CD8-positive, alpha-beta memory T cell (primary cell): ENCODE data around the gene HSF5. TPM values are rescaled to one million over a fixed set of nuclear protein-coding genes. Genes with fewer than 3 reads are reported as not detected.

Experiments used
- CTCF ChIA-PET: fragments of 350-600 bp; sonication (Branson Sonifier 250); formaldehyde crosslinking; loops from one replicate; lab custom pipeline; 2021; ENCODE audit warnings: antibody characterized with exemption; lab: Charles Lee
- POLR2A ChIA-PET: fragments of 350-600 bp; sonication (Branson Sonifier 250); formaldehyde crosslinking; loops from one replicate; lab custom pipeline; 2021; ENCODE audit warnings: antibody characterized with exemption; lab: Charles Lee
- DNase-seq, 5 donors: peaks; one replicate each; pipeline versions ENCODE4 v3.0.0 to v3.0.0-alpha.2; 2020 to 2022; ENCODE audit warnings: mixed read lengths in 1 of 5
- H3K27ac ChIP-seq: one replicate; pipeline ENCODE4 v1.7.0; 2013; ENCODE audit warnings: low read depth, mild to moderate bottlenecking, low read length, moderate library complexity
- H3K27me3 ChIP-seq: 2 replicates; pipeline ENCODE4 v1.7.0; 2013; ENCODE audit warnings: low read length, mild to moderate bottlenecking; ENCODE audit not compliant: insufficient read depth, poor library complexity, severe bottlenecking
- H3K36me3 ChIP-seq: 2 replicates; pipeline ENCODE4 v1.7.0; 2013; ENCODE audit warnings: mild to moderate bottlenecking, low read length, moderate library complexity; ENCODE audit not compliant: insufficient read depth
- H3K4me1 ChIP-seq: 2 replicates; pipeline ENCODE4 v1.7.0; 2013; ENCODE audit warnings: mild to moderate bottlenecking, low read length, moderate library complexity; ENCODE audit not compliant: insufficient read depth
- H3K4me3 ChIP-seq: 2 replicates; pipeline ENCODE4 v1.7.0; 2013; ENCODE audit warnings: mild to moderate bottlenecking, low read length
- H3K9me3 ChIP-seq: 2 replicates; pipeline ENCODE4 v1.7.0; 2013; ENCODE audit warnings: mild to moderate bottlenecking, low read length
- H3K27ac Mint-ChIP-seq, 8 donors: one replicate each; pipeline ENCODE4 v1.8.0; 2020 to 2021; ENCODE audit warnings: mixed read lengths in 8 of 8, mild to moderate bottlenecking in 6 of 8, inconsistent platforms in 3 of 8, moderate library complexity in 3 of 8
- H3K27me3 Mint-ChIP-seq, 2 donors: one replicate each; pipeline ENCODE4 v1.8.0; 2020 to 2021; ENCODE audit warnings: mixed read lengths in 2 of 2, mild to moderate bottlenecking in 1 of 2, moderate library complexity in 1 of 2
- H3K36me3 Mint-ChIP-seq, 3 donors: one replicate each; pipeline ENCODE4 v1.8.0; 2020 to 2021; ENCODE audit warnings: mixed read lengths in 3 of 3, inconsistent platforms in 1 of 3, mild to moderate bottlenecking in 1 of 3
- H3K4me1 Mint-ChIP-seq, 3 donors: one replicate each; pipeline ENCODE4 v1.8.0; 2020 to 2021; ENCODE audit warnings: mixed read lengths in 3 of 3, inconsistent platforms in 1 of 3, mild to moderate bottlenecking in 1 of 3
- H3K4me3 Mint-ChIP-seq, 7 donors: one replicate each; pipeline ENCODE4 v1.8.0; 2020 to 2021; ENCODE audit warnings: mixed read lengths in 7 of 7, mild to moderate bottlenecking in 6 of 7, moderate library complexity in 4 of 7, inconsistent platforms in 2 of 7
- H3K9me3 Mint-ChIP-seq, 5 donors: one replicate each; pipeline ENCODE4 v1.8.0; 2020 to 2022; ENCODE audit warnings: mixed read lengths in 5 of 5, mild to moderate bottlenecking in 3 of 5, moderate library complexity in 2 of 5, inconsistent platforms in 1 of 5
- polyA plus RNA-seq: library from polyadenylated mRNA; unstranded; fragments of 300-500 nt; fragmentation: Illumina TruSeq; gene quantifications from one replicate; pipeline ENCODE4 v1.2.3, GENCODE V29; 2021
- total RNA-seq, 2 experiments: library from RNA; stranded (reverse); gene quantifications; one replicate each; pipeline ENCODE4 v1.2.3, GENCODE V29; 2021

Gene HSF5
- total and polyA plus RNA-seq, 3 experiments from 2014 or later, result 0.76 to 5.5 (median 5.4) TPM

- Mint-ChIP-seq H3K36me3 (peaks cover 0 to 16% (median 7%) of the 10 kb centered on the region in 3 donors), H3K27me3 (no peaks in the 10 kb centered on the region), H3K4me1 (no peaks in the 10 kb centered on the region), H3K27ac (no peak overlapping the region), H3K9me3 (no peaks in the 10 kb centered on the region), H3K4me3 (no peak overlapping the region)
- POLR2A ChIA-PET, result no interaction called here
- Histone ChIP-seq H3K27me3 (no peaks in the 10 kb centered on the region), H3K4me1 (no peaks in the 10 kb centered on the region), H3K27ac (no peak overlapping the region), H3K36me3 (no peaks in the 10 kb centered on the region), H3K9me3 (no peaks in the 10 kb centered on the region), H3K4me3 (no peak overlapping the region)
- CTCF ChIA-PET, result no interaction called here
- no peak for DNase-seq
Measured at GRCh38 chr17:58476812-58477211, 11.4 kb downstream of the HSF5 start.

GRCh38 chr17:58475985-58476384 is 12.2 kb downstream of the HSF5 start:
- Histone ChIP-seq H3K4me1 (no peaks in the 10 kb centered on the region), H3K4me3 (no peak overlapping the region), H3K9me3 (no peaks in the 10 kb centered on the region), H3K27me3 (no peaks in the 10 kb centered on the region), H3K27ac (no peak overlapping the region), H3K36me3 (no peaks in the 10 kb centered on the region)
- no peaks in the 10 kb centered on the region for H3K4me1 Mint-ChIP-seq
- POLR2A ChIA-PET, result no interaction called here
- no peaks in the 10 kb centered on the region for H3K27me3 Mint-ChIP-seq
- H3K4me3 Mint-ChIP-seq, result no peak overlapping the region
- peaks cover 0 to 14% (median 7%) of the 10 kb centered on the region in 3 donors for H3K36me3 Mint-ChIP-seq
- CTCF ChIA-PET, result no interaction called here
- H3K27ac Mint-ChIP-seq, result peak overlapping the region in 1 of 8 donors; percentile 14
- H3K9me3 Mint-ChIP-seq, result no peaks in the 10 kb centered on the region
- no peak for DNase-seq

- Histone ChIP-seq H3K4me3 (no peak overlapping the region), H3K36me3 (no peaks in the 10 kb centered on the region), H3K4me1 (no peaks in the 10 kb centered on the region), H3K27ac (no peak overlapping the region), H3K27me3 (no peaks in the 10 kb centered on the region), H3K9me3 (no peaks in the 10 kb centered on the region)
- H3K36me3 Mint-ChIP-seq, result no peaks in the 10 kb centered on the region
- ChIA-PET POLR2A (no interaction called here), CTCF (no interaction called here)
- no peak for DNase-seq
- no peak overlapping the region for H3K27ac Mint-ChIP-seq
- no peaks in the 10 kb centered on the region for H3K9me3 Mint-ChIP-seq
- no peak overlapping the region for H3K4me3 Mint-ChIP-seq
- no peaks in the 10 kb centered on the region for H3K27me3 Mint-ChIP-seq
- H3K4me1 Mint-ChIP-seq, result no peaks in the 10 kb centered on the region
Measured at GRCh38 chr17:58470356-58470755, 17.9 kb downstream of the HSF5 start.

GRCh38 chr17:58468944-58469343 is 19.3 kb downstream of the HSF5 start:
- CTCF ChIA-PET, result no interaction called here
- Mint-ChIP-seq H3K27me3 (no peaks in the 10 kb centered on the region), H3K36me3 (no peaks in the 10 kb centered on the region), H3K4me3 (no peak overlapping the region), H3K4me1 (no peaks in the 10 kb centered on the region), H3K9me3 (no peaks in the 10 kb centered on the region), H3K27ac (no peak overlapping the region)
- Histone ChIP-seq H3K27ac (no peak overlapping the region), H3K36me3 (no peaks in the 10 kb centered on the region), H3K27me3 (no peaks in the 10 kb centered on the region), H3K4me3 (no peak overlapping the region), H3K9me3 (no peaks in the 10 kb centered on the region), H3K4me1 (no peaks in the 10 kb centered on the region)
- DNase-seq, result no peak
- POLR2A ChIA-PET, result no interaction called here

GRCh38 chr17:58455491-58455890 is 32.7 kb downstream of the HSF5 start:
- no peak overlapping the region for H3K4me3 ChIP-seq
- no peaks in the 10 kb centered on the region for H3K27me3 ChIP-seq
- peaks cover 0 to 8% (median 5%) of the 10 kb centered on the region in 3 donors for H3K36me3 Mint-ChIP-seq
- DNase-seq, result no peak
- H3K4me3 Mint-ChIP-seq, result no peak overlapping the region
- no peak overlapping the region for H3K27ac ChIP-seq
- no peak overlapping the region for H3K27ac Mint-ChIP-seq
- H3K9me3 ChIP-seq, result no peaks in the 10 kb centered on the region
- ChIA-PET CTCF (no interaction called here), POLR2A (no interaction called here)
- no peaks in the 10 kb centered on the region for H3K4me1 ChIP-seq
- H3K36me3 ChIP-seq, result no peaks in the 10 kb centered on the region
- H3K4me1 Mint-ChIP-seq, result no peaks in the 10 kb centered on the region
- H3K27me3 Mint-ChIP-seq, result no peaks in the 10 kb centered on the region
- no peaks in the 10 kb centered on the region for H3K9me3 Mint-ChIP-seq

GRCh38 chr17:58452738-58453137 is 35.5 kb downstream of the HSF5 start:
- Histone ChIP-seq H3K27ac (no peak overlapping the region), H3K4me3 (no peak overlapping the region), H3K9me3 (no peaks in the 10 kb centered on the region), H3K4me1 (no peaks in the 10 kb centered on the region), H3K27me3 (no peaks in the 10 kb centered on the region), H3K36me3 (no peaks in the 10 kb centered on the region)
- Mint-ChIP-seq H3K27me3 (no peaks in the 10 kb centered on the region), H3K4me3 (no peak overlapping the region), H3K4me1 (no peaks in the 10 kb centered on the region), H3K27ac (no peak overlapping the region), H3K9me3 (no peaks in the 10 kb centered on the region), H3K36me3 (peaks cover 0 to 10% (median 6%) of the 10 kb centered on the region in 3 donors)
- ChIA-PET CTCF (interaction anchor here (1.0 kb wide), 1 partner anchor 14 kb away, joined by 4 read pairs; no protein-coding TSS in a partner anchor), POLR2A (no interaction called here)
- no peak for DNase-seq

GRCh38 chr17:58447039-58447975 is 40.9 kb downstream of the HSF5 start:
- H3K27me3 ChIP-seq, result no peaks in the 10 kb centered on the region
- no peak overlapping the region for H3K4me3 ChIP-seq
- H3K27ac Mint-ChIP-seq, result no peak overlapping the region
- POLR2A ChIA-PET, result interaction anchor here (0.6 kb wide), 1 partner anchor 12 kb away, joined by 13 read pairs; no protein-coding TSS in a partner anchor
- H3K4me1 Mint-ChIP-seq, result no peaks in the 10 kb centered on the region
- CTCF ChIA-PET, result interaction anchor here (0.6 to 4.3 kb wide), 4 partner anchors 8 to 143 kb away, joined by 3 to 23 read pairs (median 4); no protein-coding TSS in a partner anchor
- no peak overlapping the region for H3K4me3 Mint-ChIP-seq
- no peaks in the 10 kb centered on the region for H3K27me3 Mint-ChIP-seq
- H3K27ac ChIP-seq, result no peak overlapping the region
- no peaks in the 10 kb centered on the region for H3K9me3 Mint-ChIP-seq
- H3K36me3 ChIP-seq, result no peaks in the 10 kb centered on the region
- H3K9me3 ChIP-seq, result no peaks in the 10 kb centered on the region
- peak; percentile 39 to 75 (median 42) for DNase-seq
- peaks cover 0 to 6% (median 3%) of the 10 kb centered on the region in 3 donors for H3K36me3 Mint-ChIP-seq
- no peaks in the 10 kb centered on the region for H3K4me1 ChIP-seq

- H3K27me3 Mint-ChIP-seq, result no peaks in the 10 kb centered on the region
- no peaks in the 10 kb centered on the region for H3K9me3 Mint-ChIP-seq
- Histone ChIP-seq H3K27me3 (no peaks in the 10 kb centered on the region), H3K36me3 (no peaks in the 10 kb centered on the region), H3K9me3 (no peaks in the 10 kb centered on the region), H3K4me3 (no peak overlapping the region), H3K27ac (no peak overlapping the region), H3K4me1 (no peaks in the 10 kb centered on the region)
- H3K36me3 Mint-ChIP-seq, result peaks cover 0 to 8% (median 3%) of the 10 kb centered on the region in 3 donors
- no peak overlapping the region for H3K27ac Mint-ChIP-seq
- no peak overlapping the region for H3K4me3 Mint-ChIP-seq
- POLR2A ChIA-PET, result interaction anchor here (0.7 kb wide), 1 partner anchor 153 kb away, joined by 5 read pairs; no protein-coding TSS in a partner anchor
- CTCF ChIA-PET, result interaction anchor here (4.3 kb wide), 1 partner anchor 129 kb away, joined by 23 read pairs; no protein-coding TSS in a partner anchor
- H3K4me1 Mint-ChIP-seq, result no peaks in the 10 kb centered on the region
- no peak for DNase-seq
Measured at GRCh38 chr17:58446086-58446485, 42.1 kb downstream of the HSF5 start.
